NK-92 (cell line): ENCODE measurements around the gene EIF2AK3.
"Not testable (repeated sequence)": the region's sequence is repeated elsewhere in the genome, so short reads cannot be mapped to it uniquely, and the experiment has no call there.

Experiments
- DNase-seq: peaks from one replicate; lab custom pipeline; 2025; ENCODE audit not compliant: unreplicated experiment; lab: John Stamatoyannopoulos, UW

EIF2AK3 gene

GRCh38 chr2:88599527-88599926 lies 27.7 kb downstream of the EIF2AK3 start:
- no peak for DNase-seq

- DNase-seq = no peak
Observed at GRCh38 chr2:88597168-88597567, 30.1 kb downstream of the EIF2AK3 start.

GRCh38 chr2:88596141-88596830 lies 31.0 kb downstream of the EIF2AK3 start:
- no peak for DNase-seq

GRCh38 chr2:88591698-88592097 lies 35.6 kb downstream of the EIF2AK3 start:
- DNase-seq = no peak

- DNase-seq = no peak
Observed at GRCh38 chr2:88590998-88591613, 36.2 kb downstream of the EIF2AK3 start.

- no peak for DNase-seq
Observed at GRCh38 chr2:88585969-88586368, 41.3 kb downstream of the EIF2AK3 start.

GRCh38 chr2:88582030-88582429 lies 45.2 kb downstream of the EIF2AK3 start:
- DNase-seq = no peak

- no peak for DNase-seq
Observed at GRCh38 chr2:88580088-88580487, 47.2 kb downstream of the EIF2AK3 start.

- no peak for DNase-seq
Observed at GRCh38 chr2:88575630-88576029, 51.6 kb downstream of the EIF2AK3 start.

- DNase-seq = no peak
Observed at GRCh38 chr2:88575051-88575450, 52.2 kb downstream of the EIF2AK3 start.

GRCh38 chr2:88574445-88574844 lies 52.8 kb downstream of the EIF2AK3 start:
- DNase-seq = no peak

- DNase-seq = no peak
Observed at GRCh38 chr2:88568179-88568578, 59.1 kb downstream of the EIF2AK3 start.

- DNase-seq = no peak
Observed at GRCh38 chr2:88564402-88564801, 62.9 kb downstream of the EIF2AK3 start.

- no peak for DNase-seq
Observed at GRCh38 chr2:88563129-88563528, 64.1 kb downstream of the EIF2AK3 start.

- no peak for DNase-seq
Observed at GRCh38 chr2:88561646-88562388, 65.4 kb downstream of the EIF2AK3 start.

GRCh38 chr2:88560619-88561307 lies 66.5 kb downstream of the EIF2AK3 start:
- DNase-seq = no peak

- DNase-seq = no peak
Observed at GRCh38 chr2:88557290-88557689, 70.0 kb downstream of the EIF2AK3 start.

GRCh38 chr2:88556026-88556425 lies 71.2 kb downstream of the EIF2AK3 start:
- no peak for DNase-seq

GRCh38 chr2:88554189-88554588 lies 73.1 kb downstream of the EIF2AK3 start:
- DNase-seq = no peak

- no peak for DNase-seq
Observed at GRCh38 chr2:88549616-88550292, 77.5 kb downstream of the EIF2AK3 start.

- not testable (repeated sequence) for DNase-seq
Observed at GRCh38 chr2:88546291-88546690, 81.0 kb downstream of the EIF2AK3 start.
